ENCODE measurements around the gene RNF111. TPM values are rescaled to one million over a fixed set of nuclear protein-coding genes. Genes with fewer than 3 reads are reported as not detected.

Gene RNF111
- total and polyA plus RNA-seq, 2 of the 13 experiments (the other 11 are each of a cell fraction or from before 2014, with no cell fraction given): 12.1 to 23.1 TPM

DNA sequence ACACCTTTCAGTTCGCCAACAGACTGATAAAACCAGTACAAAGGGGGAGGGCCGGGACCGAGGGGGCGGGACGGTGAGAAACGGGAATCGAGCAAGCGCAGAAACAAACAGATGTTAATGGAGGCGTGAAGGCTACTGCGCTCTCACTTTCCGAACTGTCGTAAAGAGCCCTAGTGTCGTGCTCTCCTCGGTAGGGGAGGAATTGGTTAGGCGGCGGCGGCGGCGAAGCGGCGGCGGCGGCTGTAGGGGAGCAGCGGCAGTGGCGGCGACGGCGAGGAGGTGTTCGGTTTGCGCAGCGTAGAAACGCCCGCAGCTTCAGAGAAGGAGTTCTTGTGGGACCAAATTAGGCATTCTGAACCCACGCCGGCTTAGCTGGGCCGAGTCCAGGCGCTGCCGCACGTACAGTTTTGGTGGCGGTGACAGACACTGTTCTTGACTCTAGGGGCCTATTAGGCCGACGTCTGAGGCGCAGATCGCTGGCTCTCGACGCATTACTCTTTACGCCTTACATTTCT lies at the start of gene RNF111 (continued):
- TF ChIP-seq, protein P1, sequence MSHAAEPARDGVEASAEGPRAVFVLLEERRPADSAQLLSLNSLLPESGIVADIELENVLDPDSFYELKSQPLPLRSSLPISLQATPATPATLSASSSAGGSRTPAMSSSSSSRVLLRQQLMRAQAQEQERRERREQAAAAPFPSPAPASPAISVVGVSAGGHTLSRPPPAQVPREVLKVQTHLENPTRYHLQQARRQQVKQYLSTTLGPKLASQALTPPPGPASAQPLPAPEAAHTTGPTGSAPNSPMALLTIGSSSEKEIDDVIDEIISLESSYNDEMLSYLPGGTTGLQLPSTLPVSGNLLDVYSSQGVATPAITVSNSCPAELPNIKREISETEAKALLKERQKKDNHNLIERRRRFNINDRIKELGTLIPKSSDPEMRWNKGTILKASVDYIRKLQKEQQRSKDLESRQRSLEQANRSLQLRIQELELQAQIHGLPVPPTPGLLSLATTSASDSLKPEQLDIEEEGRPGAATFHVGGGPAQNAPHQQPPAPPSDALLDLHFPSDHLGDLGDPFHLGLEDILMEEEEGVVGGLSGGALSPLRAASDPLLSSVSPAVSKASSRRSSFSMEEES (CRISPR knock-in tag; IDR thresholded peaks at IDR 0.05): no peak
- TF ChIP-seq, protein P2, sequence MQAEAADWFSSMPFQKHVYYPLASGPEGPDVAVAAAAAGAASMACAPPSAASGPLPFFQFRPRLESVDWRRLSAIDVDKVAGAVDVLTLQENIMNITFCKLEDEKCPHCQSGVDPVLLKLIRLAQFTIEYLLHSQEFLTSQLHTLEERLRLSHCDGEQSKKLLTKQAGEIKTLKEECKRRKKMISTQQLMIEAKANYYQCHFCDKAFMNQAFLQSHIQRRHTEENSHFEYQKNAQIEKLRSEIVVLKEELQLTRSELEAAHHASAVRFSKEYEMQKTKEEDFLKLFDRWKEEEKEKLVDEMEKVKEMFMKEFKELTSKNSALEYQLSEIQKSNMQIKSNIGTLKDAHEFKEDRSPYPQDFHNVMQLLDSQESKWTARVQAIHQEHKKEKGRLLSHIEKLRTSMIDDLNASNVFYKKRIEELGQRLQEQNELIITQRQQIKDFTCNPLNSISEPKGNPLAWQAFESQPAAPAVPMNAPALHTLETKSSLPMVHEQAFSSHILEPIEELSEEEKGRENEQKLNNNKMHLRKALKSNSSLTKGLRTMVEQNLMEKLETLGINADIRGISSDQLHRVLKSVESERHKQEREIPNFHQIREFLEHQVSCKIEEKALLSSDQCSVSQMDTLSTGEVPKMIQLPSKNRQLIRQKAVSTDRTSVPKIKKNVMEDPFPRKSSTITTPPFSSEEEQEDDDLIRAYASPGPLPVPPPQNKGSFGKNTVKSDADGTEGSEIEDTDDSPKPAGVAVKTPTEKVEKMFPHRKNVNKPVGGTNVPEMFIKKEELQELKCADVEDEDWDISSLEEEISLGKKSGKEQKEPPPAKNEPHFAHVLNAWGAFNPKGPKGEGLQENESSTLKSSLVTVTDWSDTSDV (CRISPR knock-in tag; IDR thresholded peaks at IDR 0.05): no peak
- TF ChIP-seq BHLHE40 (IDR thresholded peaks at IDR 0.05; ENCODE audit: low read length) (no peak), GABPA (IDR thresholded peaks at IDR 0.05; ENCODE audit: low read depth, low read length) (no peak), GABPA (CRISPR knock-in tag; IDR thresholded peaks at IDR 0.05; ENCODE audit: low read depth) (no peak), LCORL (IDR thresholded peaks at IDR 0.05) (no peak), LCORL (CRISPR knock-in tag; IDR thresholded peaks at IDR 0.05) (peak; percentile 46), ZFAT (CRISPR knock-in tag; conservative IDR thresholded peaks at IDR 0.05) (no peak), POLR2AphosphoS2 (IDR thresholded peaks at IDR 0.05; ENCODE audit: low read depth, low read length) (no peak), TARDBP (CRISPR knock-in tag; IDR thresholded peaks at IDR 0.05) (no peak), ZNF552 (CRISPR knock-in tag; IDR thresholded peaks at IDR 0.05; ENCODE audit: borderline replicate concordance) (peak; percentile 71; the same call in 1 of the 2 replicates), ZC3H4 (CRISPR knock-in tag; IDR thresholded peaks at IDR 0.05; ENCODE audit: borderline replicate concordance) (no peak), DNMT3B (CRISPR knock-in tag; conservative IDR thresholded peaks at IDR 0.05) (no peak), SNAPC2 (CRISPR knock-in tag; IDR thresholded peaks at IDR 0.05) (no peak), PAX8 (CRISPR knock-in tag; IDR thresholded peaks at IDR 0.05; ENCODE audit: borderline replicate concordance) (no peak), JUNB (CRISPR knock-in tag; IDR thresholded peaks at IDR 0.05; ENCODE audit: borderline replicate concordance) (no peak), HOXA7 (CRISPR knock-in tag; IDR thresholded peaks at IDR 0.05) (no peak), HDAC1 (CRISPR knock-in tag; IDR thresholded peaks at IDR 0.05) (no peak), ZNF878 (CRISPR knock-in tag; IDR thresholded peaks at IDR 0.05) (no peak)
- TF ChIP-seq, protein P3, sequence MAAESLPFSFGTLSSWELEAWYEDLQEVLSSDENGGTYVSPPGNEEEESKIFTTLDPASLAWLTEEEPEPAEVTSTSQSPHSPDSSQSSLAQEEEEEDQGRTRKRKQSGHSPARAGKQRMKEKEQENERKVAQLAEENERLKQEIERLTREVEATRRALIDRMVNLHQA (CRISPR knock-in tag; IDR thresholded peaks at IDR 0.05): no peak
- TF ChIP-seq, protein P4, sequence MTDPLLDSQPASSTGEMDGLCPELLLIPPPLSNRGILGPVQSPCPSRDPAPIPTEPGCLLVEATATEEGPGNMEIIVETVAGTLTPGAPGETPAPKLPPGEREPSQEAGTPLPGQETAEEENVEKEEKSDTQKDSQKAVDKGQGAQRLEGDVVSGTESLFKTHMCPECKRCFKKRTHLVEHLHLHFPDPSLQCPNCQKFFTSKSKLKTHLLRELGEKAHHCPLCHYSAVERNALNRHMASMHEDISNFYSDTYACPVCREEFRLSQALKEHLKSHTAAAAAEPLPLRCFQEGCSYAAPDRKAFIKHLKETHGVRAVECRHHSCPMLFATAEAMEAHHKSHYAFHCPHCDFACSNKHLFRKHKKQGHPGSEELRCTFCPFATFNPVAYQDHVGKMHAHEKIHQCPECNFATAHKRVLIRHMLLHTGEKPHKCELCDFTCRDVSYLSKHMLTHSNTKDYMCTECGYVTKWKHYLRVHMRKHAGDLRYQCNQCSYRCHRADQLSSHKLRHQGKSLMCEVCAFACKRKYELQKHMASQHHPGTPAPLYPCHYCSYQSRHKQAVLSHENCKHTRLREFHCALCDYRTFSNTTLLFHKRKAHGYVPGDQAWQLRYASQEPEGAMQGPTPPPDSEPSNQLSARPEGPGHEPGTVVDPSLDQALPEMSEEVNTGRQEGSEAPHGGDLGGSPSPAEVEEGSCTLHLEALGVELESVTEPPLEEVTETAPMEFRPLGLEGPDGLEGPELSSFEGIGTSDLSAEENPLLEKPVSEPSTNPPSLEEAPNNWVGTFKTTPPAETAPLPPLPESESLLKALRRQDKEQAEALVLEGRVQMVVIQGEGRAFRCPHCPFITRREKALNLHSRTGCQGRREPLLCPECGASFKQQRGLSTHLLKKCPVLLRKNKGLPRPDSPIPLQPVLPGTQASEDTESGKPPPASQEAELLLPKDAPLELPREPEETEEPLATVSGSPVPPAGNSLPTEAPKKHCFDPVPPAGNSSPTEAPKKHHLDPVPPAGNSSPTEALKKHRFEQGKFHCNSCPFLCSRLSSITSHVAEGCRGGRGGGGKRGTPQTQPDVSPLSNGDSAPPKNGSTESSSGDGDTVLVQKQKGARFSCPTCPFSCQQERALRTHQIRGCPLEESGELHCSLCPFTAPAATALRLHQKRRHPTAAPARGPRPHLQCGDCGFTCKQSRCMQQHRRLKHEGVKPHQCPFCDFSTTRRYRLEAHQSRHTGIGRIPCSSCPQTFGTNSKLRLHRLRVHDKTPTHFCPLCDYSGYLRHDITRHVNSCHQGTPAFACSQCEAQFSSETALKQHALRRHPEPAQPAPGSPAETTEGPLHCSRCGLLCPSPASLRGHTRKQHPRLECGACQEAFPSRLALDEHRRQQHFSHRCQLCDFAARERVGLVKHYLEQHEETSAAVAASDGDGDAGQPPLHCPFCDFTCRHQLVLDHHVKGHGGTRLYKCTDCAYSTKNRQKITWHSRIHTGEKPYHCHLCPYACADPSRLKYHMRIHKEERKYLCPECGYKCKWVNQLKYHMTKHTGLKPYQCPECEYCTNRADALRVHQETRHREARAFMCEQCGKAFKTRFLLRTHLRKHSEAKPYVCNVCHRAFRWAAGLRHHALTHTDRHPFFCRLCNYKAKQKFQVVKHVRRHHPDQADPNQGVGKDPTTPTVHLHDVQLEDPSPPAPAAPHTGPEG (CRISPR knock-in tag; IDR thresholded peaks at IDR 0.05): no peak
